Panc1 (cell line): ENCODE results near the gene PITX1. TPM values are rescaled to one million over a fixed set of nuclear protein-coding genes. Genes with fewer than 3 reads are reported as not detected.

Experiments used
- ATAC-seq: fragments of 200-7000 bp; cut with Tn5 transposase; 2 replicates; pipeline ENCODE4 v1.9.1; 2020; ENCODE audit warnings: mild to moderate bottlenecking, moderate library complexity
- BruUV-seq: library from RNA; stranded (reverse); fragments of 400-500 nt; replicated peaks from 2 replicates; lab custom pipeline; 2021; lab: Mats Ljungman, UMichigan
- CTCF ChIA-PET: fragments of 300-600 bp; sonication (Branson Sonifier 250); formaldehyde crosslinking; loops from one replicate; lab custom pipeline; 2022; ENCODE audit warnings: antibody characterized with exemption; lab: Charles Lee
- POLR2A ChIA-PET: fragments of 300-600 bp; sonication (Branson Sonifier 250); formaldehyde crosslinking; loops from one replicate; lab custom pipeline; 2022; ENCODE audit warnings: antibody characterized with exemption; lab: Charles Lee
- DNase-seq: peaks from one replicate; pipeline ENCODE4 v3.0.0-alpha.2; 2010; ENCODE audit warnings: low read depth, low spot score
- H3K27ac ChIP-seq: 2 replicates; pipeline ENCODE4 v1.5.1; 2011; ENCODE audit warnings: mild to moderate bottlenecking, low read length, inconsistent platforms
- H3K27me3 ChIP-seq: fragments of 200-500 bp; sonication (Bioruptor generic); 2 replicates; pipeline ENCODE4 v1.6.0; 2014; ENCODE audit warnings: low read length, inconsistent platforms; ENCODE audit not compliant: control insufficient read depth, insufficient read depth
- H3K36me3 ChIP-seq: fragments of 200-500 bp; sonication (Bioruptor generic); 2 replicates; pipeline ENCODE4 v1.5.1; 2014; ENCODE audit warnings: inconsistent platforms, mild to moderate bottlenecking, low read length, moderate library complexity; ENCODE audit not compliant: control insufficient read depth, insufficient read depth
- H3K4me1 ChIP-seq: 2 replicates; pipeline ENCODE4 v1.5.1; 2011; ENCODE audit warnings: inconsistent platforms, mild to moderate bottlenecking, low read length, moderate library complexity; ENCODE audit not compliant: control insufficient read depth, insufficient read depth
- H3K4me3 ChIP-seq, 2 experiments: 2 replicates each; pipeline ENCODE4 v1.5.1; 2011 to 2012; ENCODE audit warnings: low read depth in 2 of 2, low read length in 2 of 2, mild to moderate bottlenecking in 2 of 2, inconsistent platforms in 1 of 2, moderate library complexity in 1 of 2
- H3K9me3 ChIP-seq: fragments of 200-500 bp; sonication (Bioruptor generic); 2 replicates; pipeline ENCODE4 v1.5.1; 2014; ENCODE audit warnings: low read depth, mild to moderate bottlenecking, inconsistent platforms, low read length, moderate library complexity; ENCODE audit not compliant: control insufficient read depth, insufficient read depth
- CTCF ChIP-seq: fragments of 450-650 bp; IDR thresholded peaks from 2 replicates; pipeline ENCODE4 v1.5.1; 2017; ENCODE audit warnings: mild to moderate bottlenecking
- POLR2AphosphoS5 ChIP-seq: IDR thresholded peaks from 2 replicates; pipeline ENCODE4 v1.6.1; 2012; ENCODE audit warnings: mild to moderate bottlenecking, low read depth, low read length, moderate library complexity
- REST ChIP-seq, 2 experiments: IDR thresholded peaks; 2 replicates each; pipeline ENCODE4 v1.6.1; 2011 to 2012; ENCODE audit warnings: low read depth in 2 of 2, control low read depth in 1 of 2, low read length in 1 of 2, mild to moderate bottlenecking in 1 of 2, moderate library complexity in 1 of 2; ENCODE audit not compliant: insufficient read depth in 1 of 2
- SIN3A ChIP-seq: IDR thresholded peaks from 2 replicates; pipeline ENCODE4 v1.6.1; 2012; ENCODE audit warnings: low read depth, mild to moderate bottlenecking, low read length, moderate library complexity, borderline replicate concordance; ENCODE audit not compliant: insufficient read depth
- TCF7L2 ChIP-seq: IDR thresholded peaks from 2 replicates; pipeline ENCODE4 v1.6.1; 2011; ENCODE audit warnings: mild to moderate bottlenecking, low read depth, low read length, inconsistent platforms
- in situ Hi-C: cut with HindIII; loops from 2 replicates; pipeline ENCODE4 v1.10.0; 2016; ENCODE audit warnings: low sequenced_read_pairs, low pct_unique_long_range_greater_than_20kb
- intact Hi-C: fragments of 100-400 bp; cut with micrococcal nuclease; formaldehyde crosslinking; loops from one replicate; pipeline ENCODE4 v1.10.0; 2022; ENCODE audit not compliant: unreplicated experiment
- total RNA-seq: library from RNA; stranded (reverse); gene quantifications from one replicate; pipeline ENCODE4 v1.2.1, GENCODE V29; 2021; ENCODE audit not compliant: unreplicated experiment

Gene PITX1
- total RNA-seq, 1 experiment from 2014 or later = 41.5 TPM

GRCh38 chr5:135071311-135071710 lies 37.3 kb upstream of the PITX1 start:
- BruUV-seq = no TSS peak
- CTCF ChIA-PET = no interaction called here
- ATAC-seq (no peak), DNase-seq (no peak)
- intact Hi-C loops (no loop called here), in situ Hi-C loops (no loop called here)
- Histone ChIP-seq H3K9me3 (no peaks in the 10 kb centered on the region), H3K36me3 (no peaks in the 10 kb centered on the region), H3K27me3 (no peaks in the 10 kb centered on the region), H3K4me1 (no peaks in the 10 kb centered on the region; the same call in 1 of the 2 replicates), H3K27ac (no peak overlapping the region), H3K4me3 (no peak overlapping the region)
- POLR2A ChIA-PET = interaction anchor here (0.6 kb wide), 1 partner anchor 81 kb away, joined by 8 read pairs; no protein-coding TSS in a partner anchor
- no peak for TF ChIP-seq POLR2AphosphoS5
- TF ChIP-seq SIN3A = no peak
- TF ChIP-seq CTCF = no peak
- TF ChIP-seq REST (IDR thresholded peaks at IDR 0.05; ENCODE audit: insufficient read depth in 1 of 2, low read depth in 2 of 2, low read length in 1 of 2) = no peak
- no peak for TF ChIP-seq TCF7L2

GRCh38 chr5:135069895-135070657 lies 36.0 kb upstream of the PITX1 start:
- Histone ChIP-seq H3K36me3 (no peaks in the 10 kb centered on the region), H3K9me3 (no peaks in the 10 kb centered on the region), H3K4me3 (no peak overlapping the region), H3K27me3 (no peaks in the 10 kb centered on the region), H3K4me1 (no peaks in the 10 kb centered on the region; the same call in none of the 2 replicates), H3K27ac (no peak overlapping the region)
- in situ Hi-C loops = no loop called here
- ChIA-PET POLR2A (interaction anchor here (0.5 kb wide), 1 partner anchor 149 kb away, joined by 6 read pairs; no protein-coding TSS in a partner anchor), CTCF (interaction anchor here (0.6 kb wide), 1 partner anchor 41 kb away, joined by 10 read pairs; no protein-coding TSS in a partner anchor)
- BruUV-seq = no TSS peak
- no peak for DNase-seq
- intact Hi-C loops = no loop called here
- no peak for TF ChIP-seq TCF7L2
- ATAC-seq = no peak
